CD8-positive, alpha-beta memory T cell (primary cell): ENCODE results near the gene LRRC38. TPM values are rescaled to one million over a fixed set of nuclear protein-coding genes. Genes with fewer than 3 reads are reported as not detected.

Experiments used
- CTCF ChIA-PET: fragments of 350-600 bp; sonication (Branson Sonifier 250); formaldehyde crosslinking; loops from one replicate; lab custom pipeline; 2021; ENCODE audit warnings: antibody characterized with exemption; lab: Charles Lee
- POLR2A ChIA-PET: fragments of 350-600 bp; sonication (Branson Sonifier 250); formaldehyde crosslinking; loops from one replicate; lab custom pipeline; 2021; ENCODE audit warnings: antibody characterized with exemption; lab: Charles Lee
- DNase-seq, 5 donors: peaks; one replicate each; pipeline versions ENCODE4 v3.0.0 to v3.0.0-alpha.2; 2020 to 2022; ENCODE audit warnings: mixed read lengths in 1 of 5
- H3K27ac ChIP-seq: one replicate; pipeline ENCODE4 v1.7.0; 2013; ENCODE audit warnings: low read depth, mild to moderate bottlenecking, low read length, moderate library complexity
- H3K27me3 ChIP-seq: 2 replicates; pipeline ENCODE4 v1.7.0; 2013; ENCODE audit warnings: low read length, mild to moderate bottlenecking; ENCODE audit not compliant: insufficient read depth, poor library complexity, severe bottlenecking
- H3K36me3 ChIP-seq: 2 replicates; pipeline ENCODE4 v1.7.0; 2013; ENCODE audit warnings: mild to moderate bottlenecking, low read length, moderate library complexity; ENCODE audit not compliant: insufficient read depth
- H3K4me1 ChIP-seq: 2 replicates; pipeline ENCODE4 v1.7.0; 2013; ENCODE audit warnings: mild to moderate bottlenecking, low read length, moderate library complexity; ENCODE audit not compliant: insufficient read depth
- H3K4me3 ChIP-seq: 2 replicates; pipeline ENCODE4 v1.7.0; 2013; ENCODE audit warnings: mild to moderate bottlenecking, low read length
- H3K9me3 ChIP-seq: 2 replicates; pipeline ENCODE4 v1.7.0; 2013; ENCODE audit warnings: mild to moderate bottlenecking, low read length
- H3K27ac Mint-ChIP-seq, 8 donors: one replicate each; pipeline ENCODE4 v1.8.0; 2020 to 2021; ENCODE audit warnings: mixed read lengths in 8 of 8, mild to moderate bottlenecking in 6 of 8, inconsistent platforms in 3 of 8, moderate library complexity in 3 of 8
- H3K27me3 Mint-ChIP-seq, 2 donors: one replicate each; pipeline ENCODE4 v1.8.0; 2020 to 2021; ENCODE audit warnings: mixed read lengths in 2 of 2, mild to moderate bottlenecking in 1 of 2, moderate library complexity in 1 of 2
- H3K36me3 Mint-ChIP-seq, 3 donors: one replicate each; pipeline ENCODE4 v1.8.0; 2020 to 2021; ENCODE audit warnings: mixed read lengths in 3 of 3, inconsistent platforms in 1 of 3, mild to moderate bottlenecking in 1 of 3
- H3K4me1 Mint-ChIP-seq, 3 donors: one replicate each; pipeline ENCODE4 v1.8.0; 2020 to 2021; ENCODE audit warnings: mixed read lengths in 3 of 3, inconsistent platforms in 1 of 3, mild to moderate bottlenecking in 1 of 3
- H3K4me3 Mint-ChIP-seq, 7 donors: one replicate each; pipeline ENCODE4 v1.8.0; 2020 to 2021; ENCODE audit warnings: mixed read lengths in 7 of 7, mild to moderate bottlenecking in 6 of 7, moderate library complexity in 4 of 7, inconsistent platforms in 2 of 7
- H3K9me3 Mint-ChIP-seq, 5 donors: one replicate each; pipeline ENCODE4 v1.8.0; 2020 to 2022; ENCODE audit warnings: mixed read lengths in 5 of 5, mild to moderate bottlenecking in 3 of 5, moderate library complexity in 2 of 5, inconsistent platforms in 1 of 5
- polyA plus RNA-seq: library from polyadenylated mRNA; unstranded; fragments of 300-500 nt; fragmentation: Illumina TruSeq; gene quantifications from one replicate; pipeline ENCODE4 v1.2.3, GENCODE V29; 2021
- total RNA-seq, 2 experiments: library from RNA; stranded (reverse); gene quantifications; one replicate each; pipeline ENCODE4 v1.2.3, GENCODE V29; 2021

Gene LRRC38
- total and polyA plus RNA-seq, 3 experiments from 2014 or later = not detected

GRCh38 chr1:13548281-13548680, 34.5 kb upstream of the LRRC38 start:
- Histone ChIP-seq H3K27ac (no peak overlapping the region), H3K36me3 (no peaks in the 10 kb centered on the region), H3K9me3 (no peaks in the 10 kb centered on the region), H3K4me1 (no peaks in the 10 kb centered on the region), H3K4me3 (no peak overlapping the region), H3K27me3 (no peaks in the 10 kb centered on the region)
- ChIA-PET CTCF (no interaction called here), POLR2A (no interaction called here)
- H3K27ac Mint-ChIP-seq = no peak overlapping the region
- peaks cover 10 to 19% of the 10 kb centered on the region in 2 donors for H3K27me3 Mint-ChIP-seq
- no peaks in the 10 kb centered on the region for H3K4me1 Mint-ChIP-seq
- H3K36me3 Mint-ChIP-seq = no peaks in the 10 kb centered on the region
- H3K9me3 Mint-ChIP-seq = peaks cover 0 to 2% (median 0%) of the 10 kb centered on the region in 5 donors
- DNase-seq = no peak
- H3K4me3 Mint-ChIP-seq = no peak overlapping the region

- peaks cover 0 to 2% (median 0%) of the 10 kb centered on the region in 5 donors for H3K9me3 Mint-ChIP-seq
Observed at GRCh38 chr1:13546791-13547190, 33.0 kb upstream of the LRRC38 start.

GRCh38 chr1:13544221-13544556, 30.4 kb upstream of the LRRC38 start:
- H3K4me1 ChIP-seq = no peaks in the 10 kb centered on the region
- no peak overlapping the region for H3K27ac ChIP-seq
- CTCF ChIA-PET = no interaction called here
- no peak for DNase-seq
- POLR2A ChIA-PET = no interaction called here
- H3K36me3 Mint-ChIP-seq = no peaks in the 10 kb centered on the region
- H3K4me3 ChIP-seq = no peak overlapping the region
- no peak overlapping the region for H3K4me3 Mint-ChIP-seq
- no peaks in the 10 kb centered on the region for H3K9me3 ChIP-seq
- peaks cover 0 to 2% (median 0%) of the 10 kb centered on the region in 5 donors for H3K9me3 Mint-ChIP-seq
- no peak overlapping the region for H3K27ac Mint-ChIP-seq
- no peaks in the 10 kb centered on the region for H3K27me3 ChIP-seq
- H3K36me3 ChIP-seq = no peaks in the 10 kb centered on the region
- H3K4me1 Mint-ChIP-seq = no peaks in the 10 kb centered on the region
- H3K27me3 Mint-ChIP-seq = peaks cover 7 to 19% of the 10 kb centered on the region in 2 donors

More at GRCh38 chr1:13546791-13547190, 33.0 kb upstream of the LRRC38 start:
- H3K36me3 ChIP-seq = no peaks in the 10 kb centered on the region
- H3K4me3 Mint-ChIP-seq = no peak overlapping the region
- H3K36me3 Mint-ChIP-seq = no peaks in the 10 kb centered on the region
- H3K27me3 ChIP-seq = no peaks in the 10 kb centered on the region
- H3K4me3 ChIP-seq = no peak overlapping the region
- H3K4me1 Mint-ChIP-seq = no peaks in the 10 kb centered on the region
- no peaks in the 10 kb centered on the region for H3K4me1 ChIP-seq
- no peak for DNase-seq
- H3K9me3 ChIP-seq = no peaks in the 10 kb centered on the region
- ChIA-PET POLR2A (no interaction called here), CTCF (no interaction called here)
- no peak overlapping the region for H3K27ac Mint-ChIP-seq
- no peak overlapping the region for H3K27ac ChIP-seq
- peaks cover 10 to 19% of the 10 kb centered on the region in 2 donors for H3K27me3 Mint-ChIP-seq

GRCh38 chr1:13543451-13544220, 29.8 kb upstream of the LRRC38 start:
- Mint-ChIP-seq H3K4me3 (no peak overlapping the region), H3K27me3 (peaks cover 9 to 19% of the 10 kb centered on the region in 2 donors), H3K9me3 (peaks cover 0 to 2% (median 0%) of the 10 kb centered on the region in 5 donors), H3K27ac (no peak overlapping the region), H3K4me1 (no peaks in the 10 kb centered on the region), H3K36me3 (no peaks in the 10 kb centered on the region)
- H3K9me3 ChIP-seq = no peaks in the 10 kb centered on the region
- no peaks in the 10 kb centered on the region for H3K27me3 ChIP-seq
- H3K4me3 ChIP-seq = no peak overlapping the region
- ChIA-PET CTCF (no interaction called here), POLR2A (no interaction called here)
- no peak overlapping the region for H3K27ac ChIP-seq
- no peaks in the 10 kb centered on the region for H3K4me1 ChIP-seq
- H3K36me3 ChIP-seq = no peaks in the 10 kb centered on the region
- DNase-seq = no peak

GRCh38 chr1:13541435-13542215, 27.8 kb upstream of the LRRC38 start:
- CTCF ChIA-PET = no interaction called here
- POLR2A ChIA-PET = no interaction called here
- Histone ChIP-seq H3K27me3 (no peaks in the 10 kb centered on the region), H3K27ac (no peak overlapping the region), H3K4me3 (no peak overlapping the region), H3K9me3 (no peaks in the 10 kb centered on the region), H3K36me3 (no peaks in the 10 kb centered on the region), H3K4me1 (no peaks in the 10 kb centered on the region)
- Mint-ChIP-seq H3K27ac (no peak overlapping the region), H3K27me3 (peaks cover 5 to 17% of the 10 kb centered on the region in 2 donors), H3K9me3 (peaks cover 0 to 2% (median 0%) of the 10 kb centered on the region in 5 donors), H3K4me1 (no peaks in the 10 kb centered on the region), H3K36me3 (no peaks in the 10 kb centered on the region), H3K4me3 (no peak overlapping the region)
- DNase-seq = no peak

- no peak overlapping the region for H3K27ac Mint-ChIP-seq
- DNase-seq = no peak
Observed at GRCh38 chr1:13540866-13541265, 27.1 kb upstream of the LRRC38 start.

GRCh38 chr1:13539683-13540082, 25.9 kb upstream of the LRRC38 start:
- Mint-ChIP-seq H3K9me3 (no peaks in the 10 kb centered on the region), H3K4me1 (no peaks in the 10 kb centered on the region), H3K27me3 (peaks cover 5 to 17% of the 10 kb centered on the region in 2 donors), H3K4me3 (no peak overlapping the region), H3K27ac (no peak overlapping the region), H3K36me3 (no peaks in the 10 kb centered on the region)
- Histone ChIP-seq H3K9me3 (no peaks in the 10 kb centered on the region), H3K27me3 (no peaks in the 10 kb centered on the region), H3K4me1 (no peaks in the 10 kb centered on the region), H3K36me3 (no peaks in the 10 kb centered on the region), H3K27ac (no peak overlapping the region), H3K4me3 (no peak overlapping the region)
- POLR2A ChIA-PET = no interaction called here
- no peak for DNase-seq
- CTCF ChIA-PET = no interaction called here

More at GRCh38 chr1:13540866-13541265, 27.1 kb upstream of the LRRC38 start:
- ChIA-PET POLR2A (no interaction called here), CTCF (no interaction called here)
- no peaks in the 10 kb centered on the region for H3K36me3 ChIP-seq
- H3K4me1 ChIP-seq = no peaks in the 10 kb centered on the region
- H3K4me3 ChIP-seq = no peak overlapping the region
- Mint-ChIP-seq H3K27me3 (peaks cover 5 to 16% of the 10 kb centered on the region in 2 donors), H3K4me3 (no peak overlapping the region), H3K4me1 (no peaks in the 10 kb centered on the region), H3K9me3 (peaks cover 0 to 2% (median 0%) of the 10 kb centered on the region in 5 donors), H3K36me3 (no peaks in the 10 kb centered on the region)
- no peak overlapping the region for H3K27ac ChIP-seq
- no peaks in the 10 kb centered on the region for H3K9me3 ChIP-seq
- H3K27me3 ChIP-seq = no peaks in the 10 kb centered on the region

GRCh38 chr1:13538832-13539231, 25.0 kb upstream of the LRRC38 start:
- Histone ChIP-seq H3K9me3 (no peaks in the 10 kb centered on the region), H3K4me1 (no peaks in the 10 kb centered on the region), H3K27me3 (no peaks in the 10 kb centered on the region), H3K4me3 (no peak overlapping the region), H3K36me3 (no peaks in the 10 kb centered on the region), H3K27ac (no peak overlapping the region)
- POLR2A ChIA-PET = no interaction called here
- H3K36me3 Mint-ChIP-seq = no peaks in the 10 kb centered on the region
- no peak overlapping the region for H3K27ac Mint-ChIP-seq
- no peak for DNase-seq
- CTCF ChIA-PET = no interaction called here
- H3K27me3 Mint-ChIP-seq = peaks cover 5 to 14% of the 10 kb centered on the region in 2 donors
- H3K4me1 Mint-ChIP-seq = no peaks in the 10 kb centered on the region
- no peak overlapping the region for H3K4me3 Mint-ChIP-seq
- H3K9me3 Mint-ChIP-seq = no peaks in the 10 kb centered on the region
